ENCODE data around the gene RSPH6A.

DNA sequence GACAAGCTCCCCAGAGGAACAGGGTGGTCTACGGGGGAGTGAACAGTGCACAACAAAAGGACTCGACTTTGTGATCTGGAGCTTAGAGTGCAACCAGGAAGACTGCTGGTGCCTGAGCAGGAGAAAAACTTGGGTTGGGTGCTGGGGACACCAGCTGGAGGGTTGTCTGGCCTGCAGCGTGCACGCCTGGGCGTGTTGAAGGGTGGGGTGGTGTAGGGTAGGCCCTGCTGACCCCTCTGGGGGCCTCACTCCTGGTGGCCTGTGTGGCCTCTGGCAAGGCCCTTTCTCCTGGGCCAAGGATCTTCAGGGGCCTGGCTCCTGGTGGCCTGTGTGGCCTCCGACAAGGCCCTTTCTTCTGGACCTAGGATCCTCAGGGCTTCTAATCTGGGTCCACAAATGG, 4.7 kb upstream of the RSPH6A start:
- no peak for TF ChIP-seq CTCF (IDR thresholded peaks at IDR 0.05)
- no peak for TF ChIP-seq ZFX (IDR thresholded peaks at IDR 0.05; ENCODE audit: borderline replicate concordance)
